Measurements from ENCODE around the gene OXER1.

- TF ChIP-seq EZH2 (IDR thresholded peaks at IDR 0.05): no peak
- no peak for TF ChIP-seq POLR2AphosphoS5 (IDR thresholded peaks at IDR 0.05; ENCODE audit: borderline replicate concordance, low read depth, low read length)
Observed at GRCh38 chr2:42748840-42749239, 15.1 kb downstream of the OXER1 start.

All from SK-N-MC (cell line).